ENCODE measurements around the gene ABHD14A.
A peak's percentile ranks its signal among the peaks of the same experiment; 100 is the strongest.

ABHD14A gene

DNA sequence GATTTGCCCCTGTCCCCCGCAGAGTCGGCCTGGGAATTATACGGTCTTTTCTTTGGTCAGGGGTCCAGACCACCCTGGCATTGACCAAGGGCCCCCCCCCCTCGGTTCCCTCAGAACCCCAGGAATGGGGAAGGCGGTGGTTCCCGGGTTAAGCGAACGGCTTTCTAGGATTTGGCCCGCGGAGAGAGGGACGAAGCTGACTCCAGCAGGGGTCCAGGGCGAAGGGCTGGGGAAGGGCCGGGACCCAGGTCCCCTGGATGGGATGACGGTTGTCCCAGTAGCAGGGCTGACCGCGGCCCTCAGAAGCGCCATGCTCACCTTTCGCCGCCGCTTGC lies 33.4 kb upstream of the ABHD14A start:
- DNase-seq: no peak

DNA sequence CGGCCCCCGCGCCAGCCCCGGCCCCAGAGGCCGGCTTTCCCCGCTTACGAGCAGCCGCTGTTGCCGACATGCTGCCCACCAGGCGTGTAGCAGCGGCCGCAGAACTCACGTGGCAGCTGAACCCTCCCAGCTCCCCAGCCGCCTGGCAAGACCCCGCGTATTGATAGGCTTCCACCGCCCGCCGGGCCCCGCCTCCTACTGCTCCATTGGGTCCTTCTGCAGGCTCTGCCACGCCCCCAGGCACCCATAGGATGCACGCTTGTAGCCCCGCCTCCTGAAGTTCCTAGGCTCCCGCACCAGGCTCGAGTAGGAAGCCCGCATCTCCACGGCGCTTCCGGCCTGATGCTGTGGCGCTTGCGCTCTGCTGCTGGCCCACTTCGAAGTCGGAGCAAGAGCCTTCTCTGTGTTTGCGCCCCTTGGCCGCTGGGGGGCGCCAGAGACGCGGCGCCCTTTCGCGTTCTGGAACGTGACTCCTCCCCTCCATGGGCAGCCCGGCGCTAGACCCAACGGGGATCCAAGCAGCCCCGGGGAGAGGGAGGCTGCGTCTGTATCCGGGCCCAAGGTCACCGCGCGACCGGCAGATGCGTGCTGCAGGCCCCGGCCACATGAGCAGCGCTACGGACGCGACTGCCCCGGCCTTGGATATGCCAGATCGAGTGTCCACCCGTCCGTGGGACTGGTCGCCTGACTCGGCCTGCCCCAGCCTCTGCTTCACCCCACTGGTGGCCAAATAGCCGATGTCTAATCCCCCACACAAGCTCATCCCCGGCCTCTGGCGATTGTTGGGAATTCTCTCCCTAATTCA lies 32.9 kb upstream of the ABHD14A start, which contains the start of the genes PARP3 and RRP9:
TSS of gene PARP3 (plus strand) at position 566 of the 805 bp plus-strand sequence. CDS start 993 bp downstream, outside the sequence.
TSS of gene RRP9 (minus strand) at position 107 of the 805 bp plus-strand sequence. CDS start at position 70, 37 bp downstream.
- peak; percentile 100 for DNase-seq

DNA sequence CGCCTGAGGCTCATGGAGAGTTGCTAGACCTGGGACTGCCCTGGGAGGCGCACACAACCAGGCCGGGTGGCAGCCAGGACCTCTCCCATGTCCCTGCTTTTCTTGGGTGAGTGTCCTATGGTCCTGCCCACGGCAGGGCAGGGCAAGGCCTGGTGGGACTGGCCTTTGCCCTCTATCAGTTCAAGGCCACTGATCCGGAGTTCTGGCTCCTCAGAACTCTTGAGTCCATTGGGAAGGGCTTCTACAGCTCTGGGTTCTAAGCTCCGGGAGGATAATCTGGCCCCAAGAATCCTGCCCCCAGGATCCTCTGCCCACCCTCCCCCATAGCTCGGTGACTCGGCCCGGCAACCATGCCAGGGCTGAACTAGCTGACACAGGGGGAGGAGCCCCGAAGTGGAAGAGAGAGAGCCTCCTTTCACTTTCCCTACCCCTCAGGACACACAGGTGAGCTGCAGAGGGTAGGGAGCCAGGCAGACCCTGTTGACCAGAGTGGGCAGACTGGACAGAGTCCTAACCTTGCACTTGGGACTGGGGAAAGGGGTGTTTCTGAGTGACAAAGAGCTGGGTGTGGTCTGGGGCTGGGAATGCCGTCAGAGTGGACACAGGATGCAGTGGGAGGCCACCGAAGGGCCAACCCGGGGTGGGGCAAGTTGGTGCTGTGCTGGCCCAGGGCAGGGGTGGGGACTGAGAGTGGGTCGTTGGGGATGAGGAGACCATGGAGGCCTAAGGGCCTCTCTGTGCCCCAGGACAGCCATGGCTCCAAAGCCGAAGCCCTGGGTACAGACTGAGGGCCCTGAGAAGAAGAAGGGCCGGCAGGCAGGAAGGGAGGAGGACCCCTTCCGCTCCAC lies 32.0 kb upstream of the ABHD14A start:
- DNase-seq: peak; percentile 67

DNA sequence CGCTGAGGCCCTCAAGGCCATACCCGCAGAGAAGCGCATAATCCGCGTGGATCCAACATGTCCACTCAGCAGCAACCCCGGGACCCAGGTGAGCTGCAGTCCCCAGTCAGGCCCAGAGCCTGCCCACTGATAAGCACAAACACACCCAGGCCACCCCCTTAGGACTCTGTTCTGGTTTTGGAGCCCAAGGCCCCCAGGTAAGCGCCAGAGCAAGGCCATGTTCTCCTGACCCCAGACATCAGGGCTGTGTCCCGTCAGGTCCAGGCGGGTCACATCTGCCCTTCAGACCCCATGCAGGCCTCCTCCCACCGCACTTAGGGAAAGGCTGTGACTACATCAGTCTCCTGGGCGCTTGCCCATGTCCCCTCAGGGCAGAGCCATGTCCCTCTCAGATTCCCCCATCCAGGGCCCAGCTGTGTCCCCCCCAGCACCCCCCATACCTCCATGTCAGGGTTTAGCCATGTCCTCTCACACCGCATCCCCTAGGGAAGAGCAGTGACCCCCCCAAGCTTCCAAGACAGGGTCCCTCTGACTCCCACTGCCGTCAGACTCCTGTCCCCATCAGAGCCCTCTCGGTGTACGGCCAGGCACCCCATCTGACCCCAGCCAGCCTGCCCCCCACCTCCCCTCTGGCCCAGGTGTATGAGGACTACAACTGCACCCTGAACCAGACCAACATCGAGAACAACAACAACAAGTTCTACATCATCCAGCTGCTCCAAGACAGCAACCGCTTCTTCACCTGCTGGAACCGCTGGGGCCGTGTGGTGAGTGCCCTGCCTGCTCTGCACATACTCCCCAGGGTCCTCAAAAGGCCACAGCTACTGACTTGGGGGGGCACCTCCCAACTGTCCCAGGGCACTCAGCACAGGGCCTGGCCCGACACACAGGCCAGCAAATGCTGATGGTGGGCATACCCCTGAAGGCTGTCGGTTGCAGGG lies 31.1 kb upstream of the ABHD14A start:
- DNase-seq: no peak

DNA sequence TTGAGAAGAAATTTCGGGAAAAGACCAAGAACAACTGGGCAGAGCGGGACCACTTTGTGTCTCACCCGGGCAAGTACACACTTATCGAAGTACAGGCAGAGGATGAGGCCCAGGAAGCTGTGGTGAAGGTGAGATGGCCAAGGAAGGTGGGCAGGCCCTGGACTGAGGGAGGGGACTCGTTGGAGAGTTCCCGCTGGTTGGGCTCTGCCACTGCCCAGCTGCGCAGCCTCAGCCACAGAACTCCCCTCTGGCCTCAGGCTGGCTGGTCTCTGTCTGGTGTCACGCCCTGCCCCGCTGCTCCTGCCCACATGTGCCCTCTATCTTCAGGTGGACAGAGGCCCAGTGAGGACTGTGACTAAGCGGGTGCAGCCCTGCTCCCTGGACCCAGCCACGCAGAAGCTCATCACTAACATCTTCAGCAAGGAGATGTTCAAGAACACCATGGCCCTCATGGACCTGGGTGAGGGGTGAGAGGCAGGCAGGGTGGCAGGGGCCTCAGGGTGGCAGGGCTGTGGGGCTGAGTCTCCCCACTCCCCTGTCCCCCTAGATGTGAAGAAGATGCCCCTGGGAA lies 30.3 kb upstream of the ABHD14A start:
- DNase-seq: no peak

DNA sequence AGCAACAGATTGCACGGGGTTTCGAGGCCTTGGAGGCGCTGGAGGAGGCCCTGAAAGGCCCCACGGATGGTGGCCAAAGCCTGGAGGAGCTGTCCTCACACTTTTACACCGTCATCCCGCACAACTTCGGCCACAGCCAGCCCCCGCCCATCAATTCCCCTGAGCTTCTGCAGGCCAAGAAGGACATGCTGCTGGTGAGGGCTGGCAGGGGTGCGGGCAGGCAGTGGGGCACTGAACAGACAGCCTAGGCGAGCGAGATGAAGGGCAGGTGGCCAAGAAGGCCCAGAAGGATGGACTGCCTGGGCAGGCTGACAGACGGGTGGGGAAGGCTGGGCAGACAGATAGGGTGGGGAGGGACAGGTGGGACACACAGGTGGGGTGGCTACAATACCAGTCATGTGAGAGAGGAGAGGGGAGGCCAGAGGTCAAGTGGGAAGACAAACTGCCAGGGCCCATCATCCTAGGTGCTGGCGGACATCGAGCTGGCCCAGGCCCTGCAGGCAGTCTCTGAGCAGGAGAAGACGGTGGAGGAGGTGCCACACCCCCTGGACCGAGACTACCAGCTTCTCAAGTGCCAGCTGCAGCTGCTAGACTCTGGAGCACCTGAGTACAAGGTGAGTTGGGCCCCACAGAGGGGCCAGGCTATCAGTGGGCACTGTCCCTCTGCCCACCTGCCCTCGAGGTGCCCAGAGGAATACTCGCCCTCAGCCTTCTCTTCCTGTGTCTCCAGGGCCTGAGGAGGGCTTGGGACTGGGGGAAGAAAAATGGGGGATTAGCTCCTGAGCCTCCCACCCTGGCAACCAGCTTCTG lies 29.6 kb upstream of the ABHD14A start:
- DNase-seq: no peak

DNA sequence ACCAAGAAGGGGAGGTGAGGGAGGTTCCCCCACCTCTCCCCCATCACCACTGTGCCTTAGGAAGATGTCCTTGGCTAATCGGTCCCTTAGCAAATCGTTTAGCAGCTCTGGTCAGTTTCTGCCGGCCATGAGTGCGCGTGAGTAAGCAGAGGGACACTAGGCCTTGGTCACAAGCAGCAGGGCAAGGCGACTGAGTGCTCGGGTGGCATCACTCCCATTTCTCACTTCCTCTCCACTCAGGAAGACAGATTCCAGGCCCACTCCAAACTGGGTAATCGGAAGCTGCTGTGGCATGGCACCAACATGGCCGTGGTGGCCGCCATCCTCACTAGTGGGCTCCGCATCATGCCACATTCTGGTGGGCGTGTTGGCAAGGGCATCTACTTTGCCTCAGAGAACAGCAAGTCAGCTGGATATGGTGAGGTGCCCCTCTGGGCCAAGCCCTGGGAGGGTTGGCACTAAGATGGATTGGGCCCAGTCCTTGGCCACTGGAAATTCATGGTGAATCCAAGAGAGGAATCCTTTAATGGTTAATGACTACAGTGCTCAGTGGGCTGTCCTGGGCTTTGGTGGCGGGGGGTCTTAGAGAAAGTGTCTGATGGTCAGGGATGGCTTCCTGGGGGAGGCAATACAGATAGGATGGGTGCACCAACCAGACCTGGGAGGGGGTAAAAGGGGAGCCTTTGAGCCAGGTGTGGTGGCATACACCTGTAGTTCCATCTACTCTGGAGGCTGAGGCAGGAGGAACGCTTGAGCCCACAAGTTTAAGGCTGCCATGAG lies 28.7 kb upstream of the ABHD14A start:
- no peak for DNase-seq

DNA sequence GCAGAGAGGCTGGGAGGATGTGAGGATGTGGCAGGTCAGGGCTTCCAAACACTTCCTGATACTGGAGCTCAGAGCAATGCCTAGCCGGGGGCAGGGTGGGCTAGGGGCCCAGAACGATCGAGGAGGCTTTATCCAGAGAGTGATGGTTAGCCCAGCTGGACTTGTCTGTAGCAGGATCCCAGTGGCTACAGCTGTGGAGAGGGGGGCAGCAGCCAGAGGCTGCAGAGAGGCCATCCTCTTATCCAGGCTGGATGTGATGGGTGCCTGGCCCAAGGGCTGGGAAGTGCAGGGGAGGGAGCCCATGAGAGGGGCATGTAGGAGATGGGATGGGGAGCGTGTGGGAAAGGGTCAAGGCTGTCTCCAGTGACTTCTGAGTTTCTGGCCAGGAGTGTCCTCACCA lies 28.1 kb upstream of the ABHD14A start:
- no peak for DNase-seq

DNA sequence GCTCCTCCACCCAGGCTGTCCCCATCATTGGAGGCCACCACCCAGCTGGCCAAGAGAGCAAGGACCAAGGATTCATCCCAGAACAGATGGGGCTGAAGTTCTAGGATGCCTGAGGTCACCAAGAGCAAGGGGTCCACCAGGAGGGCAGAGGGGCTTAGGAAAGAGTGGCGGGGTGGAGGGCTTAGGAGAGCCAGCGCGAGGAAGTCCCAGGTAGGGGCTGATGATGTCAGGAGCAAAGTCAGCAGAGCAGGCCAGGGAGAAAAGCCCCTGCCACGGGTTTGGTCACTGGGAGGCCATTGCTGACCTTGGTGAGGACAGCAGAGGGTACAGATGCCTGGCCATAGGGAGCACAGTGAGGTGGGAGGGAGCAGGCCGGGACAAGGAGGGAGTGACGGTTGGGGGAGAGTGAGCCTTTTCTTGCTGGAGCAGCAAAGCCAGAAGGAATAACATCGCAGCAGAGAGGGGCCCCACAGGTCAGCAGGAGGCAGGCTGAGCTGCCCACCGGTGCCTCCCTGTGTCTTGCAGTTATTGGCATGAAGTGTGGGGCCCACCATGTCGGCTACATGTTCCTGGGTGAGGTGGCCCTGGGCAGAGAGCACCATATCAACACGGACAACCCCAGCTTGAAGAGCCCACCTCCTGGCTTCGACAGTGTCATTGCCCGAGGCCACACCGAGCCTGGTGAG lies 27.5 kb upstream of the ABHD14A start:
- DNase-seq: no peak

DNA sequence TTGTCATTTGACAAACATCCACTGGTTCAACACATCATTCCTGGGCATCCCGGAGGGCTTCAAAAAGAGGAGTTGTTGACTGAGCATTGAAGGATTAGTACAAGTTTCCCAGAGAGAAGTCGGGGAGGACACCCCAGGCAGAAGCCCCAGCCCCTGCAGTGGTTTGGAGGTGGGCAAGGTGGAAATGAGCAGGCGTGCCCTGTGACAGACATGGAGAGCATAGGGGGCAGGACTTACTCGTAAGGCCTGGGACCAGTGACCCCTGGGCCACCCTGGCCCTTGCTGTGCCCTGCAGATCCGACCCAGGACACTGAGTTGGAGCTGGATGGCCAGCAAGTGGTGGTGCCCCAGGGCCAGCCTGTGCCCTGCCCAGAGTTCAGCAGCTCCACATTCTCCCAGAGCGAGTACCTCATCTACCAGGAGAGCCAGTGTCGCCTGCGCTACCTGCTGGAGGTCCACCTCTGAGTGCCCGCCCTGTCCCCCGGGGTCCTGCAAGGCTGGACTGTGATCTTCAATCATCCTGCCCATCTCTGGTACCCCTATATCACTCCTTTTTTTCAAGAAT lies 26.8 kb upstream of the ABHD14A start:
- DNase-seq: no peak

DNA sequence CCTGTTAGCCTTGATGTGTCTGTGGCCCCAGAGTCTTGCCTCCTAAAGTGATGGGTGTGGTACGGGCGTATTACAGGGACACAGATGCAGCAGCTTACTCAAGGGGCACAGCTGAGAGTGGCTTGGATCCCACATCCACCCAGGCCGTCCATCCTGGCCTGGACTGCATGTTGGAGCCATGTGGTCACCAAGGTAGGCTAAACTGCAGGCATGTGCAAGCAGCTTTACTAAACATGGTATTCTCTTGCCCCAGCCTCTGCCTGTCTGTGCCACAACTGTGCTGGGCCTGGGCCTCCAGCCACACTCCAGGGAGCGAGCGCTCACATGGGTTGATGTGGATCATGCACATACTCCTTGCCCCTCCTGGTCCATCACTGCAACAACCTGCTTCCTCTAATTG lies 25.7 kb upstream of the ABHD14A start:
- no peak for DNase-seq

DNA sequence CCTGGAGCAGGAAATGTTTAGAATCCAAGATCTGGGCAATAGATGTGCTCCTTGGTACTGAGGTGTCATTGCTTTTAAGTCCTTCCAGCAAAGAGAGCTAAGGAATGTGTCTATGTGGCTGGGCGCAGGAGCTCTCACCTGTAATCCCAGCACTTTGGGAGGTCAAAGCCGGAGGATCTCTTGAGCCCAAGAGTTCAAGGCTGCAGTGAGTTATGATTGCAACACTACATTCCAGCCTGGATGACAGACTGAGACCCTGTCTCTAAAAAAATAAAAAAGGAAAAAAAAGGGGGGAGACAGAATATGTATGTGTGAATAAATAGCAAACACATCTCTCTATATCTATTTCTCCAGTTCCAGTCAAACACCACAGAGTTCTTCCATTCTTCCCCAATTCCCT lies 24.0 kb upstream of the ABHD14A start:
- no peak for DNase-seq

DNA sequence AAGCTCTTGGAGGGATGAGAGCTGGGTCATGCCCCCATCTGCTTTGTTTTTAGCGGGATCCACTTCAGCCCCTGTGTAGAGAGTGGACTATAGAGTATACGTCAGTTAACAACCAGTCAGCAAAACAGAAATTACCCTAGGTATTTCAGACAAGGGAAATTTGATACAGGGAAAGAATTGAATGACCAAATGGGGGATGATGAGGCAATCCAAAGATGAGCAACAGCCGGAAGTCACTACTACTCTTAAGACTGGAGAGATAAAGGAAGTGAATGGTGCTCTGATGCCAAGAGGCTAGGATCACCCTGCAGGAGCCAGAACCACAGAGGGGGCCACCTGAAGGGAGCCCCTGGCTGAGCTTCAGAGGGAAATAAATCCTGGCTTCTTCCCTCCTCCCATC lies 21.4 kb upstream of the ABHD14A start:
- DNase-seq: no peak

DNA sequence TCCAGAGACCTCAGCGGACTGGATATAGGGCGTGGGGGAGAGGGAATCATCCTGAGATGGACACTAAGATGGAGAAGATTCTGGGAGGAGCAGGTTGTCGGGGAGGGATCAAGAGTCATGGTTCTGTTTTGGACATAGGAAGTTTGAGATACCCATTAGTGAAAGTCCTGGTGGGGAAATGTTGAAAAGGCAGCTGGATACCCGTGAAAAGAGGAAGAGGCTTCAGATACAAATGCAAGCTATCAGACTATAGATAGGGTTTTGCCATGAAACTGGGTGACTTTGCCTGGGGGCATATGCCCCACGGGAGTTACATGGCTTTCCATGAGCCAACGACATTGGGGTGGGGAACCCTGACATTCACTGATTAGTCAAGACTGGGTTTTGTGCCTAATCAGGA lies 20.8 kb upstream of the ABHD14A start:
- no peak for DNase-seq

DNA sequence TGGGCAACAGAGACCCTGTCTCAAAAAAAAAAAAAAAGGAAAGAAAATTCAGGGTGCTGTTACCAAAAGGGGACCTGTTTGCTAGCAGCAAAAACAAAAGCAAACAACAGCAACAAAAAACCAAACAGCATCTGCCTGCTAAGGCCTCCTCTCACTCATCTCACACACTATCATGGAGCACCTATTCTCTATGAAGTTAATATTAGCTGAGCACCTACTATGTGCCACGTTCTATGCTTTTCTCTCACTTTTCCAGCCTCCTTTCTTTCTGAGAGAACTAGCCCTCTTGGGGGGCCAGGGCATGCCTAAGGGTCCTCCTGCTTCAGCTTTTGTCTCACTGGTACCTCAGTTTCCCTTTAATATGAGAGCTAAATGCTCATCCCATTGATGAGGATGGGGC lies 20.2 kb upstream of the ABHD14A start:
- no peak for DNase-seq

DNA sequence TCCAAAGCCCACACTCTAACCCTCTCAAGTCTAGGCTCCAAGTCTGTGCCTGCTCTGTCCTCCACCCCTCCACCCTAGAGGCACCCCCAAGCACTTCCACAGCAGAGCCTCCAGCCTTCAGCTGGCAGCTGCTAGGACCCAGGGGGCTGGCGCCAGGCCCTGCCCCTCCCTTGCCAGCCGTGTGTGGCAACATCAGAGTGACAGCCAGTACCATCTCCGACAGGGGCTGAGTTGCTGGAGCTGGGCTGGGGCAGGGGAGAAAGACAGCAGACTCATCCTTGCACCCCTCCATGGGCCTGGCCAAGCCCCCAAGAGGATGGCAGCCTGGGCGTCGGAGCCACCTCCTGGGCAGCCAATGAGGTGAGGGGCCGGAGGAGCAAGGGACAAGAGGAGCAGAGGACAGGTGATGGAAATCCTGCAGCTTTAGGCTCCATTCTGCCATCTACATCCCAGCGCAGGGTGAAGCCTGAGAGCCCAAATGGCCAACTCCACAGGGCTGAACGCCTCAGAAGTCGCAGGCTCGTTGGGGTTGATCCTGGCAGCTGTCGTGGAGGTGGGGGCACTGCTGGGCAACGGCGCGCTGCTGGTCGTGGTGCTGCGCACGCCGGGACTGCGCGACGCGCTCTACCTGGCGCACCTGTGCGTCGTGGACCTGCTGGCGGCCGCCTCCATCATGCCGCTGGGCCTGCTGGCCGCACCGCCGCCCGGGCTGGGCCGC lies 19.5 kb upstream of the ABHD14A start, which contains the start of gene GPR62:
TSS of gene GPR62 (plus strand) at position 207 of the 718 bp plus-strand sequence. CDS start at position 479, 272 bp downstream.
- no peak for DNase-seq

DNA sequence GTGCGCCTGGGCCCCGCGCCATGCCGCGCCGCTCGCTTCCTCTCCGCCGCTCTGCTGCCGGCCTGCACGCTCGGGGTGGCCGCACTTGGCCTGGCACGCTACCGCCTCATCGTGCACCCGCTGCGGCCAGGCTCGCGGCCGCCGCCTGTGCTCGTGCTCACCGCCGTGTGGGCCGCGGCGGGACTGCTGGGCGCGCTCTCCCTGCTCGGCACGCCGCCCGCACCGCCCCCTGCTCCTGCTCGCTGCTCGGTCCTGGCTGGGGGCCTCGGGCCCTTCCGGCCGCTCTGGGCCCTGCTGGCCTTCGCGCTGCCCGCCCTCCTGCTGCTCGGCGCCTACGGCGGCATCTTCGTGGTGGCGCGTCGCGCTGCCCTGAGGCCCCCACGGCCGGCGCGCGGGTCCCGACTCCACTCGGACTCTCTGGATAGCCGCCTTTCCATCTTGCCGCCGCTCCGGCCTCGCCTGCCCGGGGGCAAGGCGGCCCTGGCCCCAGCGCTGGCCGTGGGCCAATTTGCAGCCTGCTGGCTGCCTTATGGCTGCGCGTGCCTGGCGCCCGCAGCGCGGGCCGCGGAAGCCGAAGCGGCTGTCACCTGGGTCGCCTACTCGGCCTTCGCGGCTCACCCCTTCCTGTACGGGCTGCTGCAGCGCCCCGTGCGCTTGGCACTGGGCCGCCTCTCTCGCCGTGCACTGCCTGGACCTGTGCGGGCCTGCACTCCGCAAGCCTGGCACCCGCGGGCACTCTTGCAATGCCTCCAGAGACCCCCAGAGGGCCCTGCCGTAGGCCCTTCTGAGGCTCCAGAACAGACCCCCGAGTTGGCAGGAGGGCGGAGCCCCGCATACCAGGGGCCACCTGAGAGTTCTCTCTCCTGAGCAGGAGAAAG lies 18.7 kb upstream of the ABHD14A start:
- peak; percentile 47 for DNase-seq

Data from hematopoietic multipotent progenitor cell treated with erythropoietin and hydrocortisone succinate and interleukin-3 and kit ligand, for 8 days (in vitro differentiated cells).